DMS114 treated with DMSO at 0.1 percent for 48 hours (cell line): Measurements from ENCODE around the gene INPP5D.

Experiments used
- DNase-seq: peaks from one replicate; lab custom pipeline; 2025; ENCODE audit not compliant: unreplicated experiment; lab: John Stamatoyannopoulos, UW

The INPP5D gene

GRCh38 chr2:233032551-233033320 lies 27.4 kb upstream of the INPP5D start, which contains the start of gene NEU2:
Gene NEU2 (plus strand): TSS chr2:233032672. CDS start chr2:233032672, 0 bp downstream.
- no peak for DNase-seq

DNA sequence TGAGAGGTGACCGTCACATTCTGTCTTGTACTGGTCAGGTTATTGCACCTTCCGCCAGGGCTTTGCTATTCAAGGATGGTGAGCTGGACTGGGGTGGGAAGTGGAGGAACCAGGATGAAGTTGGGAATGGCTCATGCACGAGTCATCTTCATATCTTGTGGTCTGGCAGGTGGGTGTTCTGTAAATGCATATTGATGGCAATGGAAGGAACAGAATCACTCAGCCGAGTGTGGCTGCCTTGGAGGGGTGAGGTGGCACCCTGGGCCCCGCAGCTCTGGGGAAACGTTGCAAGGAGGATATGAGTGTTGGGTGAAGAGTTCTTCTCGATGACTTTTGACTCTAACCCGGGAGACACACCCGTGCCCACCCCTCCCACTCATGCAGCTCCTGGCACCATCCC lies 26.5 kb upstream of the INPP5D start:
- no peak for DNase-seq

DNA sequence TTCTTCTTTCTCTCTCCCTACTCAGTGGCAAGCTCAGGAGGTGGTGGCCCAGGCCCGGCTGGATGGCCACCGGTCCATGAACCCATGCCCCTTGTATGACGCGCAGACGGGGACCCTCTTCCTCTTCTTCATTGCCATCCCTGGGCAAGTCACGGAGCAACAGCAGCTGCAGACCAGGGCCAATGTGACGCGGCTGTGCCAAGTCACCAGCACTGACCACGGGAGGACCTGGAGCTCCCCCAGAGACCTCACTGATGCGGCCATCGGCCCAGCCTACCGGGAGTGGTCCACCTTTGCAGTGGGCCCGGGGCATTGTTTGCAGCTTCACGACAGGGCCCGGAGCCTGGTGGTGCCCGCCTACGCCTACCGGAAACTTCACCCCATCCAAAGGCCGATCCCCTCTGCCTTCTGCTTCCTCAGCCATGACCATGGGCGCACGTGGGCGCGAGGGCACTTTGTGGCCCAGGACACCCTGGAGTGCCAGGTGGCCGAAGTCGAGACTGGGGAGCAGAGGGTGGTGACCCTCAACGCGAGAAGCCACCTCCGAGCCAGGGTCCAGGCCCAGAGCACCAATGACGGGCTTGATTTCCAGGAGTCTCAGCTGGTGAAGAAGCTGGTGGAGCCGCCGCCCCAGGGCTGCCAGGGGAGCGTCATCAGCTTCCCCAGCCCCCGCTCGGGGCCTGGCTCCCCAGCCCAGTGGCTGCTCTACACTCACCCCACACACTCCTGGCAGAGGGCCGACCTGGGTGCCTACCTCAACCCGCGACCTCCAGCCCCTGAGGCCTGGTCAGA lies 25.9 kb upstream of the INPP5D start:
- DNase-seq, result no peak

DNA sequence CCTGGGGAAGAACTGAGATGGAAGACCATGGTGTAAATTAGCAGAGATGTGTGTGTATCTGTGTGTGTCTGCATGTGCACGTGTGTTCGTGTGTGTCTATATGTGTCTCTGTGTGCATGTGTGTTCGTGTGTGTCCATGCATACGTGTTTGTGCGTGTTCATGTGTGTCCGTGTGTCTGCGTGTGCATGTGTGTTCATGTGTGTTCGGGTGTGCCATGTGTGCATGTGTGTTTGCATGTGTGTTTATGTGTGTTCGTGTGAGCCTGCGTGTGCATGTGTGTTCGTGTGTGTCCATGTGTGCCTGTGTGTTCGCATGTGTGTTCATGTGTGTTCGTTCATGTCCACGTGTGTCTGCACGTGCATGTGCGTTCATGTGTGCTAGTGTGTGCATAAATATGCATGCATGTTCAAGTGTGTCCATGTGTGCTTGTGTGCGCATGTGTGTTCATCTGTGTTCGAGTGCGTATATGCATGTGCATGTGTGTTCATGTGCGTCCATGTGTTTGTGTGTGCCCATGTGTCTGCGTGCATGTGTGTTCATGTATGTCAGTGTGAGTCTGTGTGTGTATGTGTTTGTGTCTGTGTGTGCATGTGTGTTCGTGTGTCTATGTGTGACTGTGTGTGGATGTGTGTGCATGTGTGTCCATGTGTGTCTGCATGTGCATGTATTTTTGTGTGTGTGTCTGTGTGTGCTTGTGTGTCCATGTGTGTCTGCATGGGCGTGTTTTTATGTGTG lies 24.5 kb upstream of the INPP5D start:
- no peak for DNase-seq

DNA sequence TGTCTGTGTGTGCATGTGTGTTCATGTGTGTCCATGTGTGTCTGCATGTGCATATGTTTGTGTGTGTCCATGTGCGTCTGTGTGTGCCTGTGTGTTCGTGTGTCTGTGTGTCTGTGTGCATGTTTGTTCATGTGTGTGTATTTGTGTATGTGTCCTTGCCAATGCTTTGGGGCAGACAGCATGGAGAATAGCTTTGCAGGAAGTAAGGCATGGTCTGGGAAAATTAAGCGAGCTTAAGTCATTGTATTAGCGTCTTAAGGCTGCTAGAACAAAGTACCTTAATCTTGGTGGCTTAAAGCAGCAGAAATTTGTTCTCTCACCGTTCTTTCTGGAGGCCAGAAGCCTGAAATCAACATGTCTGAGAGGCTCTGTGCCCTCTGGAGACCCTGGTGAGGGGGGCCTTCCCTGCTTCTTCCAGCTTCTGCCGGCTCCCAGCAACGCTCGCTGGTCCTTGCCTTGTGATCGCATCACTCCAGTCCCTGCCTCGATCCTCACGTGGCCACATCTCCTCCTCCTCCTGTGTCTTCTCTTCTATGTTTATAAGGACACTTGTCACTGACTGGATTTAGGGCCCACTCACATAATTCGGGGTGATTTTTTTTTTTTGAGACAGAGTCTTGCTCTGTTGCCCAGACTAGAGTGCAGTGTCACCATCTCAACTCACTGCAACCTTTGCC lies 23.8 kb upstream of the INPP5D start:
- no peak for DNase-seq

DNA sequence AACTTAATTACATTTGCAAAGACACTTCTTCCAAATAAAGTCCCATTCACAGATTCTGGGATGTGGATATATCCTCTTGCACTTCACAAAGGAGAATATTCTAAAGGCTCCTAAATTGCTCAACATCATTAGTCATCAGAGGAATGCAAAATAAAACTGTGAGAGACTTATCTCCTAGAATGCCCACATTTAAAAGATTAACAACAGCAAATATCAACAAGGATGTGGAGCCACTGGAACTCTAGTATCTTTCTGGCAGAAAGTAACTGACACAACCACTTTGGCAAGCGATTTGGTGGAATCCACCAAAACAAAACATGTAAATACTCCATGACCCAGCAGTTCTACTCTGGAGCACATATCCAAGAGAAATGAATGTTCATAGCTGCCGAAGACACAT lies 23.1 kb upstream of the INPP5D start:
- DNase-seq, result no peak

GRCh38 chr2:233039212-233039845 lies 20.8 kb upstream of the INPP5D start:
- no peak for DNase-seq

DNA sequence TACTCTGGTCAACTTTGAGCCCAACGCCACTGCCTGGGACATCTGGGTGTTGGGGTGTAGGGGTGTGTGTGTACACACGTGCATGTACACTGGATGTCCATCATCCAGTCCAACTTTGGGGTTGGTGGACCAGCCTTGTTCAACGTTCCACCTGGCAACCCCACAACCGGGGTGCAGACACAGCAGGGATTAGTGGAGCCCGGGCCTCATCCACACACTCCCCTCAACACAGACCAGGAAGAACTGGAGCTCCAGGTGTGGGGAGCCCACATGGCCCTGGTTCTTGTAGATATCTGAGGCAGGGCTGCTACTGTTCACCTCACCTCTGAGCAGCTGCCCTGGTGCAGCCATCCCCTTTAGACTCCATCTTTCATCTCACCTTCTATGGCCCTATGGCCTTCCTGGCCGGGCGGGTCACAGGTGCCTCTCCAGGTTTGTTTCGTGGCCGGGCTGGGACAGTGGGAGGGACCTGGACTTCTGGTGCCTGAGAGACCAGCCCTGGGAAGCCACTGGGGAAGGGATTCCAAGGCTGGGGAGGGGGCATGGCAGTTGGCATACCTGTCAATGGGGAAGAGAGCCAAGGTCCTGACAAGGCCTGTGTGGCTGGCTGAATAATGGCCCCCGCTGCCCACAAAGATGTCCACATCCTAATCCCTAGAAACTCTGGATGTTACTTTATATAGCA lies 20.2 kb upstream of the INPP5D start:
- no peak for DNase-seq

- DNase-seq, result no peak
Measured at GRCh38 chr2:233040571-233040970, 19.6 kb upstream of the INPP5D start.

DNA sequence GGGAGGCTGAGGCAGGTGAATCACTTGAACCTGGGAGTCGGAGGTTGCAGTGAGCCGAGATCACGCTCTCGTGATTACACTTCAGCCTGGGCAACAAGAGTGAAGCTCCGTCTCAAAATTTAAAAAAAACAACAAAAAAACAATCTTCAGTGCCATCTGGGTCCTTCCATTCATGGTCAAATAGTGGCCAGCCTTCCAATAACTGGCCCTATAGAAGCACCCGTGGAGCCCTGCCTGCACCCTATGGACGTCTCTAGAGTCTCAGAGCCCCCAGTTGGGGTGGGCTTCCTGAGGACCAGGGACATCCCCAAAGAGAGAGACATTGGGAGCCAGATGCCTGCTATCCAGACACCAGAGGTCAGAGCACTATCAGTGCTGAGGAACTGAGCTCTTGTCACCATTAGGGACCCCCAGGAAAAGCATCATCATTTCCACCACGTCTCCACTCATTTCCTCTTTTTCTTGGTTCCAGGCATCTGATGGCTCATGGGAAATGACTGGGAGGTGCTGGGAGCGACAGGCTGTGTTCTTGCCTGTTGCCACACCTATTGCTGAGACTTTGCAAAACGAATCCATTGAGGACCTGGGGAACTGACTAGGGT lies 18.3 kb upstream of the INPP5D start:
- no peak for DNase-seq

DNA sequence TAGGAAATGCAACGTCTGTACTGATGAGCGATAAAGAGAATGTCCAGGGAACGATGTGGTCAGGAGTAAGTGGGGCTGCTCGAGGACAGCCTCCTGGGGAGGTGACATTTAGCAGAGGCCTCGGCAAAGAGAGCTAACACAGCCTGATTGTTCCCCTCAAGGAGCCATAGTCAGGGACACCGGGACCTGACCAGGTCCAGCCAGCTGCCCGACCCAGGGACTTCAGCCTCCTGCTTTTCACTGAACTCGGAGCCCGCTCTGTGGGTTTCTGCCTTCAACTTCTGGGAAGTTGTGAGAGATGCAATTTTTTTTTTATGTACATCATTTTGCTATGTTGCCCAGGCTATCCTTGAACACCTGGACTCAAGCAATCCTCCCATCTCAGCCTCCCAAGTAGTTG lies 17.6 kb upstream of the INPP5D start:
- DNase-seq, result no peak

DNA sequence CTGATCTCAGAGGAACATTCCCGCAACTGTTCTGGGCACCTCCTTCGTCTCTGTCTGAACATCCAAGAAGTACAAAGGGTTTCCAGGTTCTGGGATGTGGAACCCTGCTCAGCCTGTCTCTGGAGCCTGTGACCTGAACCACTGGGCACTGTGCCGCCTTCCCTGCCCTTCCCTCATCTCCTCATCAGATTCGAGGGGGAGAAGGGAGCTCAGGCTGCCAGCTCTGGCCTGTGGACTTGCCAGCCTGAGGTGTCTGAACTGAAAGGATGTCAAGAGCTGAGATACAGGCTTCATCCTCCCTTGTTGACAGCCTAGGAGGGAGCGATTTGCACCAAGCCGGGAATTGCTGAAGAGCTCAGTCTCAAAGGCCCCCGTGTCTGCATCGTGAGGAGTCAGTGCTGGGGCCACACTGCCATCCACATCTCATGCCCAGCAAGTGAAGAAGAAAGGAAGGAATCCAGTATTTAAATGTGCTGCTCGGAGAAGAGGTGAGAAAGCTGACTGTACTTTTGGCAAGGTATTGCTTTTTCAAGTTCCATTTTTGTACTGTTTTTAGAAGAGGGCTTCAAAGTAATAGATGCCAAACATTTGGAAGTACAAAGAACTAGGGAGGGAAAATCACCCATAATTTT lies 15.1 kb upstream of the INPP5D start:
- DNase-seq, result no peak

DNA sequence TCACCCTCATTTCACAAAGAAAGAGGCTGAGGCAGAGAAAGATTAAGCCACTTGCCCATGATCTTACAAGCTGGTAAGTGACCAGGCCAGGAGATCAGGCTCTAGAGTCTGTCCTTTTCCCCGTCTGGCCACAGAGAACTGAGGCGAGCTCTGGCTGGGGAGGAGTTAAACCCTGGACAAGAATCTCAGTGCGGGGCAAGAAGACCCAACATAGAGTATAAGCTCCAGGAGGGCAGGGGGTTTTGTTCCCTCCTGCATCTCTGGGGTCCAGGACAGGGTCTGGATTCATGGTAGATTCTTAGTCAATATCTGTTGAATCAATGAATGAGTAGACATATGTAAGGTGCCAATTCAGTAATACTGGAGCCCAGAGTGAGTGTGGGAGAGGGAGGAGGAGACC lies 12.9 kb upstream of the INPP5D start:
- DNase-seq, result no peak

DNA sequence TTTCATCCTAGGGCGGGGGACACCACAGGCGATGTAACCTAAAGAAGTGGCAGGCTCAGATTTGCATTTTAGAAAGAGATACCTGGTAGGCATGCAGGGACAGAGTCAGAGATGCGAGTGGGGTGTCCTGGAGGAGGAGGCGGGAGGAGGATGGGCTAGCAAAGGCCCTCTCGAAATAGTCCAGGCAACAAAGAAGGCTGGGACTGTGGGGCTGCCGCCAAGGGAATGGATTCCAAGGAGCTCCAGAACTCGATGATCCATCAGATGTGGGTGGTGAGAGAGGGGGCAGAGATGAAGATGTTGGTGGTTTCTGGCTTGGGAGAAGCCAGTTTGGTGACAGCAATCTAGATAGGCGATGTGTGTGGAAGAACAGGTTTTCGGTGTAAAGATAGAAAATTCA lies 12.5 kb upstream of the INPP5D start:
- DNase-seq, result no peak

GRCh38 chr2:233048569-233049193 lies 11.5 kb upstream of the INPP5D start:
- DNase-seq, result no peak

GRCh38 chr2:233049194-233049761 lies 10.9 kb upstream of the INPP5D start:
- DNase-seq, result no peak

DNA sequence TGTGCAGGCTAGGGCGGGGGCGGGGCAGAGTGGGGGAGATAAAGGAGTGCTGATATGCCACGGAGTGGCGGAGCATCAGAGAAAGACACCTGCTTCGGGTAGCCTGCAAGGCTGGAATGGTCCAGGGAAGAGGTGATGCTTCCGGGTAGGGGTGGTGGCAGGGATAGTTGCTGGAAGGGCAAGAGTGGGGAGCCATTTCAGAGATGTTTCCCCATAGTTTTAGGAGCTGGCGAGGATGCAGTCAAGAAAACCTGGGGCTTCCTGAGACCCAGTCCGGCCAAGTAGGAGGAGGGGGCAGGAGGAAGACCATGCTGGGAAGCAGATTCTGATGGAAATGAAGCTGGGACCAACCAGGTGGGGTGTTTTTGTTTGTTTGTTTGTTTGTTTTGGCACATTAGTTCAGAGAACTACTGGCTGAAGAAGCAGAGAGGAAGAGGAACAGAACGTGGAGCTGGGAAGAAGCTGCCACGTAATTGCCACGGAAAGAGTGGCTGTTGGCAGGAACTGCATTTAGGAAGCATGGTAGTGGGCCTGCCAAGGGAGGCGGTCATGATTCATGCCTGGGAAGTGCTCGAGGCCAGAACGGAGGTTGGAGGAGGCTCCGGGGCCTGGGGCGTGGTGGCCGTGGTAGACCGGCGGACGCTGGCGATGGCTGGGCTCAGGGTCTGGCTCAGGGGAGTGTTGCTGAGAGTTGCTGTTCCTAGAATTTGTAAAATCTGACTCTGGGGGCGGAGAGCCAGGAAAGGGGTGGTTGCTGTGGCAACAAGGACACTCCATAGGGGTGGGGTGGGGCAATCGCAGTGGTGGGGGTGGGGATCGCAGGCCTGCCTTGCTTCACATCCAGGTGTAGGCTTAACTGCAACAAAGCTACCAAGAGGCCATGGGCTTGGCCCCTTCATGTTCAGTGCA lies 8.6 kb upstream of the INPP5D start:
- no peak for DNase-seq
